ENCODE data around the gene MTUS2.

- TF ChIP-seq REST (IDR thresholded peaks at IDR 0.05; ENCODE audit: low read depth, low read length): no peak
- TF ChIP-seq CBX5 (IDR thresholded peaks at IDR 0.05; ENCODE audit: low read depth): no peak
- no peak for TF ChIP-seq CTCF (IDR thresholded peaks at IDR 0.05 in 2 of 3, conservative IDR thresholded peaks at IDR 0.05 in 1 of 3; ENCODE audit: control insufficient read depth in 2 of 3, extremely low read depth in 1 of 3, insufficient read depth in 1 of 3, low read depth in 3 of 3, low read length in 3 of 3)
Observed at GRCh38 chr13:29457299-29457698, 637.2 kb downstream of the MTUS2 start.
